Sigmoid colon (tissue), 7 donors: ENCODE data around the gene ATP5F1D. TPM values are rescaled to one million over a fixed set of nuclear protein-coding genes. Genes with fewer than 3 reads are reported as not detected.

ENCODE experiments used
- DNase-seq: peaks from one replicate; pipeline ENCODE4 v3.0.0-alpha.2; 2019
- H3K27ac ChIP-seq, 4 donors: fragments of 200-600 bp; sonication (generic); one replicate each; pipeline ENCODE4 v1.5.1; 2016 to 2019; ENCODE audit warnings: mild to moderate bottlenecking in 1 of 4
- H3K27me3 ChIP-seq, 3 donors: fragments of 200-600 bp; sonication (generic); one replicate each; pipeline ENCODE4 v1.5.1; 2019; ENCODE audit warnings: mild to moderate bottlenecking in 1 of 3
- H3K36me3 ChIP-seq, 4 donors: fragments of 200-600 bp; sonication (generic); one replicate each; pipeline ENCODE4 v1.5.1; 2016 to 2019
- H3K4me1 ChIP-seq, 4 donors: fragments of 200-600 bp; sonication (generic); one replicate each; pipeline ENCODE4 v1.5.1; 2017 to 2019
- H3K4me3 ChIP-seq, 4 donors: fragments of 200-600 bp; sonication (generic); one replicate each; pipeline ENCODE4 v1.5.1; 2017 to 2019; ENCODE audit warnings: mild to moderate bottlenecking in 2 of 4, moderate library complexity in 1 of 4
- H3K9me3 ChIP-seq, 4 donors: fragments of 200-600 bp in 3 of 4; sonication (generic) in 3 of 4; one replicate each; pipeline versions ENCODE4 v1.5.1 to v1.6.1; 2013 to 2019
- CTCF ChIP-seq, 4 experiments: fragments of 450-650 bp in 3 of 4; fragments of 200-600 bp in 1 of 4; IDR thresholded peaks; one replicate each; pipeline ENCODE4 v1.5.1; 2016 to 2019; ENCODE audit warnings: antibody characterized with exemption in 4 of 4, mild to moderate bottlenecking in 3 of 4, moderate library complexity in 2 of 4
- EP300 ChIP-seq, 4 donors: sonication (generic); formaldehyde crosslinking; IDR thresholded peaks; one replicate each; pipeline ENCODE4 v1.6.1; 2017; ENCODE audit warnings: antibody characterized with exemption in 4 of 4
- POLR2A ChIP-seq, 2 donors: fragments of 450-650 bp; IDR thresholded peaks; one replicate each; pipeline ENCODE4 v1.6.1; 2016; ENCODE audit warnings: antibody characterized with exemption in 2 of 2, mild to moderate bottlenecking in 2 of 2, moderate library complexity in 2 of 2
- POLR2AphosphoS5 ChIP-seq, 4 donors: sonication (generic); formaldehyde crosslinking; IDR thresholded peaks; one replicate each; pipeline ENCODE4 v1.6.1; 2017; ENCODE audit warnings: antibody characterized with exemption in 4 of 4
- WGBS, 2 donors: extraction: QIAGEN DNeasy Blood & Tissue Kit; methylation state at CpG; one replicate each; pipeline ENCODE4 v1.1.7; 2013; 5-methylcytosine and 5-hydroxymethylcytosine counted together
- intact Hi-C: fragments of 100-400 bp; cut with DNase I; formaldehyde crosslinking; loops from one replicate; pipeline ENCODE4 v1.15.1; 2023
- polyA plus RNA-seq, 3 donors: library from polyadenylated mRNA; stranded (reverse); fragments of 200-250 nt; gene quantifications; one replicate each; pipeline ENCODE4 v1.2.3, GENCODE V29; 2013
- total RNA-seq, 4 donors: library from RNA; depleted of rRNA; stranded (reverse); fragments of >200 nt; gene quantifications; one replicate each; pipeline ENCODE4 v1.1.0, GENCODE V29; 2016
- donor health status: healthy with polysubstance abuse.
- donor health status: Bipolar disorder and iron deficiency.
- donor health status: healthy.

ATP5F1D gene
- total and polyA plus RNA-seq, 7 donors: 74.7 to 390 (median 112) TPM

GRCh38 chr19:1237754-1238368 lies 3.7 kb upstream of the ATP5F1D start, which contains the start of gene CBARP:
TSS of gene CBARP (minus strand) at chr19:1238005. CDS start at chr19:1236100, 1,905 bp downstream.
- Histone ChIP-seq H3K4me1 (peaks cover 0 to 56% (median 52%) of the 10 kb centered on the region in 4 donors), H3K27ac (peak within 1 kb of the TSS; percentile 93 to 100 (median 98)), H3K9me3 (no peaks in the 10 kb centered on the region), H3K4me3 (peak within 1 kb of the TSS; percentile 33 to 64 (median 50)), H3K36me3 (no peaks in the 10 kb centered on the region), H3K27me3 (peaks cover 6 to 19% (median 7%) of the 10 kb centered on the region in 3 donors)
- WGBS, 2 donors: 1% methylated on average over 87 of the region's 87 CpGs
- intact Hi-C loops: loop anchor here (2.0 kb wide), 1 partner anchor 17 kb away; no protein-coding TSS in a partner anchor
- no peak for TF ChIP-seq CTCF (IDR thresholded peaks at IDR 0.05)
- no peak for TF ChIP-seq POLR2AphosphoS5 (IDR thresholded peaks at IDR 0.05)
- TF ChIP-seq EP300 (IDR thresholded peaks at IDR 0.05): no peak
- TF ChIP-seq POLR2A (IDR thresholded peaks at IDR 0.05): no peak
- peak; percentile 72 for DNase-seq

GRCh38 chr19:1238369-1239303 lies 2.9 kb upstream of the ATP5F1D start:
- peaks cover 0 to 57% (median 54%) of the 10 kb centered on the region in 4 donors for H3K4me1 ChIP-seq
- H3K4me3 ChIP-seq: peak overlapping the region in 3 of 4 donors; percentile 48 to 64 (median 53)
- H3K9me3 ChIP-seq: no peaks in the 10 kb centered on the region
- TF ChIP-seq POLR2AphosphoS5 (IDR thresholded peaks at IDR 0.05): no peak
- TF ChIP-seq CTCF (IDR thresholded peaks at IDR 0.05): no peak
- no peak for TF ChIP-seq POLR2A (IDR thresholded peaks at IDR 0.05)
- TF ChIP-seq EP300 (IDR thresholded peaks at IDR 0.05): no peak
- peaks cover 6 to 19% (median 7%) of the 10 kb centered on the region in 3 donors for H3K27me3 ChIP-seq
- peak overlapping the region; percentile 93 to 100 (median 98) for H3K27ac ChIP-seq
- intact Hi-C loops: no loop called here
- 34 to 61% methylated on average over 34 of the region's 34 CpGs for WGBS, 2 donors
- H3K36me3 ChIP-seq: no peaks in the 10 kb centered on the region
- no peak for DNase-seq

- WGBS, 2 donors: 54 to 83% methylated on average over 11 of the region's 11 CpGs
- no peak for DNase-seq
- intact Hi-C loops: no loop called here
- Histone ChIP-seq H3K36me3 (no peaks in the 10 kb centered on the region), H3K4me3 (peak overlapping the region in 1 of 4 donors; percentile 45), H3K4me1 (peaks cover 0 to 65% (median 61%) of the 10 kb centered on the region in 4 donors), H3K27me3 (peaks cover 6 to 19% (median 7%) of the 10 kb centered on the region in 3 donors), H3K27ac (peak overlapping the region; percentile 93 to 100 (median 98)), H3K9me3 (no peaks in the 10 kb centered on the region)
- TF ChIP-seq EP300 (IDR thresholded peaks at IDR 0.05) (no peak), POLR2A (IDR thresholded peaks at IDR 0.05) (no peak), POLR2AphosphoS5 (IDR thresholded peaks at IDR 0.05) (no peak), CTCF (IDR thresholded peaks at IDR 0.05) (no peak)
These were observed 2.1 kb upstream of the ATP5F1D start for GRCh38 chr19:1239420-1239795.

- Histone ChIP-seq H3K27ac (peak overlapping the region; percentile 93 to 100 (median 98)), H3K4me3 (peak overlapping the region in 3 of 4 donors; percentile 28 to 45 (median 42)), H3K27me3 (peaks cover 6 to 19% (median 7%) of the 10 kb centered on the region in 3 donors), H3K4me1 (peaks cover 0 to 72% (median 68%) of the 10 kb centered on the region in 4 donors), H3K36me3 (no peaks in the 10 kb centered on the region), H3K9me3 (no peaks in the 10 kb centered on the region)
- DNase-seq: peak; percentile 96
- intact Hi-C loops: loop anchor here (1.0 to 5.0 kb wide), 5 partner anchors 68 to 315 kb away; partner anchors contain the start of genes RNU6-2, SBNO2 and TMEM259
- TF ChIP-seq POLR2AphosphoS5 (IDR thresholded peaks at IDR 0.05) (peak; percentile 53 to 78 (median 68)), CTCF (IDR thresholded peaks at IDR 0.05) (peak; percentile 38 to 92 (median 77)), POLR2A (IDR thresholded peaks at IDR 0.05) (no peak), EP300 (IDR thresholded peaks at IDR 0.05) (peak in 2 of 4 donors; percentile 18 to 61)
- WGBS, 2 donors: 5 to 12% methylated on average over 84 of the region's 84 CpGs
These were observed 1.5 kb upstream of the ATP5F1D start for GRCh38 chr19:1239796-1240737.
